GM18858 (cell line): ENCODE measurements around the gene DOCK9.

Experiments used
- ATAC-seq: cut with Tn5 transposase; IDR thresholded peaks from one replicate; pipeline ENCODE4 v1.9.1; 2021; ENCODE audit not compliant: unreplicated experiment

DOCK9 gene

DNA sequence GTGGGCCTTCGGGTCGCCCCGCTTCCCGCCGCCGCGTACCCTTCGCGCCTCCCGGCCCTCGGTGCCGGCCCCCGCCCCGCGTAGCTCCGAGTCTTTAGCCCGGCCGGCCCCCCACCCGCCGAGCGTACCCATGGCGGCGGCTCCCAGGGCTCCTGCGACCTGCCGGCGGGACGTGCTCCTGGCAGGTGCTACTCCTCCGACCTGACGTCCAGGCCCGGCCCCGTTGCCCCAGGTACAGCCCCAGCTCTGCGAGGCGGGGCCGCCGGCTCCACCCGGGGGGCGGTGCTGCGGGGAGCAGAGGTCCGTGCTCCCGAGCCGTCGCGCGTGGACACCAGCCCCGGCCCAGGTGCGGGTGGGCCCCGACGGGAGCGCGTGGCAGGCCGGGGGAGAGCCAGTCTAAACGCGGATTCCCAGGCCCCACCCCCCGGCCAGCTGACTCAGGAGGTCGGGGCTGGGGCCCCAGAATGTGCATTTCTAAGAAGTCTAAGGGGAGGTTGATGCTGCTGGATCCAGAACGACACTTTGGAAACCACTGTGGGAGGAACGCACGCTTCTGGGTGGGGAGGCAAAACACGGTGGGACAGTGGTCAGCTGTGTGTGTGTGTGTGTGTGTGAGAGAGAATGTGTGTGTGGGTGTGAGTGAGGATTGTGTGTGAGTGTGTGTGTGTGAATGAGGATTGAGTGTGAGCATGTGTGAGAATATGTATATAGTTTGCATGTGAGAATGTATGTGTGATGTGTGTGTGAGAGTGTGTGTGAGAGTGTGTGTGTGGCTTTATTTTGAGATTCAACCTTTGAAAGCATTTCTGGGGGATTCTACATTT lies 225.2 kb downstream of the DOCK9 start, which contains the start of gene SLC15A1:
SLC15A1 (minus strand) TSS at position 206 of the 824 bp plus-strand sequence; CDS start at position 132, 74 bp downstream.
- no peak for ATAC-seq

DNA sequence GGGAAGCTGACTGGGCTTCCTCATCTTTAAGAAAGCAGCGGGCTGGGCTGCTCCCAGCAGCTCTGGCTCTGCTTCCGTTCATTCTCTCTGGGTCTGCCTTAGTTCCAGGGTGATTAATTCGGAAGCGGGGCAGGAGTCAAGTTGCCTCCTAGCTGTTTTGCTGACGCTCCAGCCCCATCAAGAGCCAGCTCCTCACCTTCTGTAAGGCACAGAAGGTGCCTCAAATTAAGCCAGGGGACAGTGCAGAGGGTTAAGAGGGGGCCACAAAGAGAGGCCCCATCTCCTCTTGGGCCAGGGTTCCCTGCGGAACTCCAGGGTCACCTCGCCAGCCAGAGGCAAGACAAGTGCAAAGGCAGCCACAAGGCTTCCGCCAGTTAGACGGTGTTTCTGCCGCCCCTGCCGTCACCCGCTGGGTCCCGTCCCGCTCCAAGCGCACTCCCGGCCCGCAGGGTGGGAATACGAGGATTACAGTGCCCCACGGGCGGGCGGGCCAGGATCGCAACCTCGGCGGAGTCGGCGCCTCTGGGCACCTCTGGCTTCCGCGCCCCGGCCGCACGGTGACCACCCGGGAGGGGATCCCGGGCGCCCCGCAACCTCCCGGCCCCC lies 225.9 kb downstream of the DOCK9 start:
- no peak for ATAC-seq

- ATAC-seq: no peak
These were observed 226.5 kb downstream of the DOCK9 start for GRCh38 chr13:98751367-98751782.

DNA sequence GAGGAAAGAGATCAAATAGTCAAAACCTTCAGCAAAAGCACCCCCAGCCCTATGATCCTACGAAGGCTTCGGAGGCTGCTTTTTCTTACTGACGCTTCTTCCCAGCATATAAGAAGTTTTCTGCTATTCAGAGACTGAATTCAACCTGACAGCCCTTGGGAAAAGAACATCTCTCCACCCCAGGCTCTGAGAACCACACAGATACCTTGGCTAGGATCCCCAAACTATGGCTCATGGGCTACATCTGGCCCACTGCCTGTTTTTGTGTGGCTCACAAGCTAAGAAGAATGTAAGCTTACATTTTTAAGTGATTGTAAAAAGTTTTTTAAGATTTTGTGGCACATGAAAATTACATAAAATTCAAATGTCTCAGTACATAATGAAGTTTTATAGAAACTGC lies 228.4 kb downstream of the DOCK9 start:
- ATAC-seq: no peak

DNA sequence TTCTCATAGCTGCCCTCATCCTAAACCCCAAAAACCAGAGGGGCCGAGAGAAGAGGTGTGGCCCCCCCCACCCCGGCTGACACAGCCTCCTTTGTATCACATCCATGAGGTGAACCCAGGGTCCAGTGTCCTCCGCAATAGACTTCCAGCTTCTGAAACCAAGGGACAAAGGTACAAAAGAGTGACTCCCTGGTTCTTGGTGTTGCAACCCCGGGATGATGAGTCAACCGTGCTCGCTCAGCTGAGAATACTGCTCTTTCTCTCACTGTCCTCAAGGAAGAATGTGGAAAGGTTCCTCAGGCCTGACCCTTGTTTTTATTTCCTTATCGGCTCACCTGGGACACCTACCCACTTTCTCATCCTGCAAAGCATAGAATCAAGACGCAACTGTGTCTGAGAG lies 230.9 kb downstream of the DOCK9 start:
- no peak for ATAC-seq
